K562 (cell line): ENCODE measurements around the gene ZCCHC17. TPM values are rescaled to one million over a fixed set of nuclear protein-coding genes. Genes with fewer than 3 reads are reported as not detected.

ENCODE experiments used
- ATF6 ChIP-seq: sonication (generic); formaldehyde crosslinking; IDR thresholded peaks from 2 replicates; pipeline ENCODE4 v1.4.0; 2020; ENCODE audit warnings: mild to moderate bottlenecking, missing genetic modification reagents
- BRD9 ChIP-seq: fragments of 450-650 bp; IDR thresholded peaks from 2 replicates; pipeline ENCODE4 v1.6.1; 2018; ENCODE audit warnings: low read depth; ENCODE audit not compliant: partially characterized antibody
- CEBPB ChIP-seq: fragments of 450-650 bp; IDR thresholded peaks from 2 replicates; pipeline ENCODE4 v1.6.1; 2016; ENCODE audit warnings: missing genetic modification characterization, missing compliant biosample characterization
- FOS ChIP-seq: IDR thresholded peaks from 3 replicates; pipeline ENCODE4 v1.6.1; 2011; ENCODE audit not compliant: insufficient read length; ENCODE audit errors: extremely low read depth
- FOXJ2 ChIP-seq: fragments of 200-800 bp; sonication (Bioruptor generic); IDR thresholded peaks from 2 replicates; pipeline ENCODE4 v1.6.1; 2016; ENCODE audit warnings: missing genetic modification characterization, missing compliant biosample characterization
- FOXO4 ChIP-seq: fragments of 450-650 bp; formaldehyde crosslinking; IDR thresholded peaks from 2 replicates; pipeline ENCODE4 v1.4.0; 2020; ENCODE audit warnings: mild to moderate bottlenecking, moderate library complexity
- HDAC3 ChIP-seq: fragments of 450-650 bp; IDR thresholded peaks from 2 replicates; pipeline ENCODE4 v1.6.1; 2018; ENCODE audit warnings: borderline replicate concordance, mild to moderate bottlenecking, moderate library complexity; ENCODE audit not compliant: partially characterized antibody
- HSF4 ChIP-seq: fragments of 250-450 bp; sonication (Bioruptor Pico); IDR thresholded peaks from 2 replicates; pipeline ENCODE4 v2.1.2; 2022; ENCODE audit warnings: mild to moderate bottlenecking, moderate library complexity, borderline replicate concordance
- ILF3 ChIP-seq: fragments of 450-650 bp; IDR thresholded peaks from 2 replicates; pipeline ENCODE4 v1.6.1; 2018; ENCODE audit warnings: antibody characterized with exemption, mild to moderate bottlenecking, moderate library complexity, borderline replicate concordance
- NBN ChIP-seq: fragments of 450-650 bp; IDR thresholded peaks from 2 replicates; pipeline ENCODE4 v1.6.1; 2016; ENCODE audit warnings: low read depth, mild to moderate bottlenecking
- POLR2A ChIP-seq: fragments of 450-650 bp; conservative IDR thresholded peaks from 2 replicates; pipeline ENCODE4 v1.6.1; 2016
- POLR2H ChIP-seq: IDR thresholded peaks from 2 replicates; pipeline ENCODE4 v1.6.1; 2016; ENCODE audit warnings: missing genetic modification characterization, low read depth, mild to moderate bottlenecking, control low read depth, missing compliant biosample characterization, moderate library complexity
- PPARD ChIP-seq: fragments of 250-450 bp; sonication (Bioruptor Pico); IDR thresholded peaks from 2 replicates; pipeline ENCODE4 v1.8.0; 2022; ENCODE audit warnings: inconsistent platforms, mild to moderate bottlenecking, moderate library complexity
- RAD21 ChIP-seq, 2 experiments: fragments of 250-450 bp in 1 of 2; fragments of 450-650 bp in 1 of 2; sonication (Bioruptor Pico) in 1 of 2; formaldehyde crosslinking in 1 of 2; IDR thresholded peaks in 1 of 2; conservative IDR thresholded peaks in 1 of 2; 2 replicates each; pipeline versions ENCODE4 v1.4.0 to v1.8.0; 2020 to 2022; ENCODE audit warnings: mild to moderate bottlenecking in 2 of 2, moderate library complexity in 1 of 2
- SAFB2 ChIP-seq: fragments of 200-400 bp; formaldehyde crosslinking; IDR thresholded peaks from 2 replicates; pipeline ENCODE4 v1.6.1; 2018; ENCODE audit warnings: borderline replicate concordance, low read length, low read depth, moderate library complexity; ENCODE audit not compliant: severe bottlenecking
- TAF15 ChIP-seq: fragments of 200-400 bp; formaldehyde crosslinking; IDR thresholded peaks from 2 replicates; pipeline ENCODE4 v1.6.1; 2017; ENCODE audit warnings: mild to moderate bottlenecking, low read depth, low read length, moderate library complexity
- TEAD2 ChIP-seq: fragments of 450-650 bp; IDR thresholded peaks from 2 replicates; pipeline ENCODE4 v1.6.1; 2016; ENCODE audit warnings: missing genetic modification characterization, control low read depth, missing compliant biosample characterization
- TGIF2 ChIP-seq: sonication (generic); formaldehyde crosslinking; IDR thresholded peaks from 2 replicates; pipeline ENCODE4 v1.8.1; 2022; ENCODE audit warnings: mild to moderate bottlenecking, missing genetic modification reagents, moderate library complexity
- ZBTB17 ChIP-seq: fragments of 450-650 bp; formaldehyde crosslinking; IDR thresholded peaks from 2 replicates; pipeline ENCODE4 v1.4.0; 2020; ENCODE audit warnings: mild to moderate bottlenecking
- ZBTB2 ChIP-seq: fragments of 450-650 bp; IDR thresholded peaks from 2 replicates; pipeline ENCODE4 v1.6.1; 2016; ENCODE audit warnings: antibody characterized with exemption
- ZFP91 ChIP-seq: sonication (generic); formaldehyde crosslinking; IDR thresholded peaks from 2 replicates; pipeline ENCODE4 v1.8.0; 2022; ENCODE audit warnings: mild to moderate bottlenecking, missing genetic modification reagents
- polyA plus RNA-seq, 8 experiments: library from polyadenylated mRNA; depleted of rRNA in 4 of 8; stranded (reverse) in 5 of 8; unstranded in 3 of 8; fragments of >200 nt; fragmentation: Nextera tagmentation in 2 of 8; fragmentation: Illumina TruSeq in 1 of 8; extraction: Ambion mirVana in 2 of 8; extraction: Trizol in 1 of 8; gene quantifications; 2 replicates each; pipeline versions ENCODE4 v1.2.1 to v1.2.3, GENCODE V29; 2011 to 2014; ENCODE audit warnings: inconsistent platforms in 1 of 8, missing spikeins in 1 of 8
- total RNA-seq, 7 experiments: library from RNA; depleted of rRNA in 6 of 7; stranded (reverse); fragments of >200 nt in 6 of 7; fragmentation: Illumina TruSeq in 2 of 7; extraction: Trizol in 2 of 7; gene quantifications; 2 replicates each; pipeline versions ENCODE4 v1.2.1 to v1.2.3, GENCODE V29; 2011 to 2021; ENCODE audit warnings: low replicate concordance in 1 of 7

The ZCCHC17 gene
- total and polyA plus RNA-seq, 9 of the 15 experiments (the other 6 are each of a cell fraction or from before 2014, with no cell fraction given), result 46.9 to 150 (median 74.7) TPM

- TF ChIP-seq RAD21 (CRISPR knock-in tag; conservative IDR thresholded peaks at IDR 0.05 in 1 of 2, IDR thresholded peaks at IDR 0.05 in 1 of 2) (peak in 1 of 2 experiments; percentile 16; a peak in 1 of 4 replicates), FOS (peak; percentile 90), ZFP91 (CRISPR knock-in tag) (no peak), NBN (no peak; the same call in 1 of the 2 replicates), ILF3 (no peak), POLR2A (peak; percentile 99), TGIF2 (CRISPR knock-in tag) (0 out of 2 replicates have a peak, but pooled peaks have one; percentile 29), ZBTB2 (no peak), TAF15 (no peak), FOXO4 (CRISPR knock-in tag) (no peak), SAFB2 (no peak), HSF4 (no peak), HDAC3 (no peak), ATF6 (CRISPR knock-in tag) (peak; percentile 62; the same call in 1 of the 2 replicates), PPARD (CRISPR knock-in tag) (no peak), BRD9 (peak; percentile 67), CEBPB (tag) (no peak), TEAD2 (tag) (no peak), FOXJ2 (tag) (no peak), ZBTB17 (no peak), POLR2H (tag) (peak; percentile 94)
Observed at GRCh38 chr1:31296486-31297276, at the start of gene ZCCHC17, which contains the start of gene SNRNP40 (continued).
